Immature natural killer cell (primary cell): ENCODE results near the gene GPR26. TPM values are rescaled to one million over a fixed set of nuclear protein-coding genes. Genes with fewer than 3 reads are reported as not detected.

ENCODE experiments used
- DNase-seq, 3 donors: peaks; one replicate each; pipeline ENCODE4 v3.0.0; 2022; ENCODE audit warnings: mixed read lengths in 1 of 3
- H3K27ac Mint-ChIP-seq, 6 donors: one replicate each; pipeline ENCODE4 v1.8.0; 2020; ENCODE audit warnings: mixed read lengths in 6 of 6, mild to moderate bottlenecking in 5 of 6, inconsistent platforms in 4 of 6, moderate library complexity in 3 of 6
- H3K27me3 Mint-ChIP-seq, 3 donors: one replicate each; pipeline ENCODE4 v1.8.0; 2020 to 2021; ENCODE audit warnings: low read depth in 3 of 3, mild to moderate bottlenecking in 3 of 3, mixed read lengths in 3 of 3, moderate library complexity in 3 of 3, inconsistent platforms in 1 of 3
- H3K36me3 Mint-ChIP-seq, 3 donors: one replicate each; pipeline ENCODE4 v1.8.0; 2020; ENCODE audit warnings: mixed read lengths in 3 of 3, inconsistent platforms in 2 of 3, mild to moderate bottlenecking in 2 of 3
- H3K4me1 Mint-ChIP-seq, 2 donors: one replicate each; pipeline ENCODE4 v1.8.0; 2020; ENCODE audit warnings: inconsistent platforms in 2 of 2, mild to moderate bottlenecking in 2 of 2, mixed read lengths in 2 of 2, moderate library complexity in 1 of 2
- H3K4me3 Mint-ChIP-seq, 5 donors: one replicate each; pipeline ENCODE4 v1.8.0; 2020; ENCODE audit warnings: mild to moderate bottlenecking in 5 of 5, mixed read lengths in 5 of 5, inconsistent platforms in 3 of 5, moderate library complexity in 3 of 5
- H3K9me3 Mint-ChIP-seq, 6 donors: one replicate each; pipeline ENCODE4 v1.8.0; 2020; ENCODE audit warnings: mild to moderate bottlenecking in 6 of 6, mixed read lengths in 6 of 6, inconsistent platforms in 4 of 6, moderate library complexity in 3 of 6
- polyA plus RNA-seq, 3 donors: library from polyadenylated mRNA; unstranded; fragments of 300-500 nt; fragmentation: Illumina TruSeq; gene quantifications; one replicate each; pipeline ENCODE4 v1.2.3, GENCODE V29; 2021

The GPR26 gene
- polyA plus RNA-seq: not detected

GRCh38 chr10:123666318-123667236 lies at the start of gene GPR26:
GPR26 (plus strand) TSS chr10:123666355; CDS start chr10:123666408, 53 bp downstream.
- Mint-ChIP-seq H3K27me3 (peaks cover 6 to 11% (median 8%) of the 10 kb centered on the region in 3 donors), H3K36me3 (peaks cover 0 to 3% (median 0%) of the 10 kb centered on the region in 3 donors), H3K4me1 (no peaks in the 10 kb centered on the region), H3K4me3 (no peak within 1 kb of the TSS), H3K27ac (peak within 1 kb of the TSS in 1 of 6 donors; percentile 81), H3K9me3 (no peaks in the 10 kb centered on the region)
- DNase-seq: no peak

- no peaks in the 10 kb centered on the region for H3K36me3 Mint-ChIP-seq
- no peak overlapping the region for H3K4me3 Mint-ChIP-seq
- no peaks in the 10 kb centered on the region for H3K4me1 Mint-ChIP-seq
- H3K27me3 Mint-ChIP-seq: peaks cover 0 to 5% (median 0%) of the 10 kb centered on the region in 3 donors
- no peak for DNase-seq
- H3K27ac Mint-ChIP-seq: no peak overlapping the region
- H3K9me3 Mint-ChIP-seq: peaks cover 0 to 4% (median 0%) of the 10 kb centered on the region in 6 donors
Observed at GRCh38 chr10:123618224-123618623, 47.9 kb upstream of the GPR26 start.

GRCh38 chr10:123619067-123619855 lies 46.9 kb upstream of the GPR26 start:
- Mint-ChIP-seq H3K36me3 (no peaks in the 10 kb centered on the region), H3K27me3 (peaks cover 0 to 7% (median 0%) of the 10 kb centered on the region in 3 donors), H3K4me3 (no peak overlapping the region), H3K4me1 (no peaks in the 10 kb centered on the region), H3K27ac (no peak overlapping the region), H3K9me3 (peaks cover 0 to 4% (median 0%) of the 10 kb centered on the region in 6 donors)
- DNase-seq: no peak

GRCh38 chr10:123620621-123621020 lies 45.5 kb upstream of the GPR26 start:
- H3K4me3 Mint-ChIP-seq: no peak overlapping the region
- DNase-seq: no peak
- H3K36me3 Mint-ChIP-seq: no peaks in the 10 kb centered on the region
- peaks cover 0 to 4% (median 0%) of the 10 kb centered on the region in 6 donors for H3K9me3 Mint-ChIP-seq
- no peak overlapping the region for H3K27ac Mint-ChIP-seq
- H3K27me3 Mint-ChIP-seq: peaks cover 0 to 2% (median 0%) of the 10 kb centered on the region in 3 donors
- no peaks in the 10 kb centered on the region for H3K4me1 Mint-ChIP-seq

- peaks cover 0 to 4% (median 0%) of the 10 kb centered on the region in 6 donors for H3K9me3 Mint-ChIP-seq
- no peak for DNase-seq
- H3K36me3 Mint-ChIP-seq: no peaks in the 10 kb centered on the region
- H3K27ac Mint-ChIP-seq: no peak overlapping the region
- peaks cover 0 to 2% (median 0%) of the 10 kb centered on the region in 3 donors for H3K27me3 Mint-ChIP-seq
- no peaks in the 10 kb centered on the region for H3K4me1 Mint-ChIP-seq
- no peak overlapping the region for H3K4me3 Mint-ChIP-seq
Observed at GRCh38 chr10:123621492-123621891, 44.7 kb upstream of the GPR26 start.

- peaks cover 0 to 2% (median 0%) of the 10 kb centered on the region in 3 donors for H3K27me3 Mint-ChIP-seq
- H3K36me3 Mint-ChIP-seq: no peaks in the 10 kb centered on the region
- no peaks in the 10 kb centered on the region for H3K4me1 Mint-ChIP-seq
- H3K4me3 Mint-ChIP-seq: no peak overlapping the region
- H3K27ac Mint-ChIP-seq: no peak overlapping the region
- peaks cover 0 to 4% (median 0%) of the 10 kb centered on the region in 6 donors for H3K9me3 Mint-ChIP-seq
- DNase-seq: no peak
Observed at GRCh38 chr10:123621916-123622315, 44.2 kb upstream of the GPR26 start.

- no peaks in the 10 kb centered on the region for H3K4me1 Mint-ChIP-seq
- no peak overlapping the region for H3K4me3 Mint-ChIP-seq
- no peak overlapping the region for H3K27ac Mint-ChIP-seq
- peaks cover 0 to 3% (median 0%) of the 10 kb centered on the region in 6 donors for H3K9me3 Mint-ChIP-seq
- no peaks in the 10 kb centered on the region for H3K36me3 Mint-ChIP-seq
- peaks cover 0 to 2% (median 0%) of the 10 kb centered on the region in 3 donors for H3K27me3 Mint-ChIP-seq
- DNase-seq: no peak
Observed at GRCh38 chr10:123622381-123622780, 43.8 kb upstream of the GPR26 start.

GRCh38 chr10:123624086-123624485 lies 42.1 kb upstream of the GPR26 start:
- no peaks in the 10 kb centered on the region for H3K4me1 Mint-ChIP-seq
- no peak overlapping the region for H3K27ac Mint-ChIP-seq
- no peak for DNase-seq
- no peaks in the 10 kb centered on the region for H3K9me3 Mint-ChIP-seq
- no peaks in the 10 kb centered on the region for H3K36me3 Mint-ChIP-seq
- H3K27me3 Mint-ChIP-seq: peaks cover 0 to 2% (median 0%) of the 10 kb centered on the region in 3 donors
- H3K4me3 Mint-ChIP-seq: no peak overlapping the region

GRCh38 chr10:123633106-123633505 lies 33.0 kb upstream of the GPR26 start:
- H3K27ac Mint-ChIP-seq: no peak overlapping the region

GRCh38 chr10:123633636-123634035 lies 32.5 kb upstream of the GPR26 start:
- peaks cover 0 to 4% (median 0%) of the 10 kb centered on the region in 6 donors for H3K9me3 Mint-ChIP-seq
- H3K4me1 Mint-ChIP-seq: no peaks in the 10 kb centered on the region
- H3K36me3 Mint-ChIP-seq: no peaks in the 10 kb centered on the region
- no peak overlapping the region for H3K27ac Mint-ChIP-seq
- peaks cover 1 to 6% (median 4%) of the 10 kb centered on the region in 3 donors for H3K27me3 Mint-ChIP-seq
- H3K4me3 Mint-ChIP-seq: no peak overlapping the region
- no peak for DNase-seq

More at GRCh38 chr10:123633106-123633505, 33.0 kb upstream of the GPR26 start:
- no peak for DNase-seq
- Mint-ChIP-seq H3K4me3 (no peak overlapping the region), H3K36me3 (no peaks in the 10 kb centered on the region), H3K27me3 (peaks cover 1 to 5% (median 4%) of the 10 kb centered on the region in 3 donors), H3K9me3 (peaks cover 0 to 4% (median 0%) of the 10 kb centered on the region in 6 donors), H3K4me1 (no peaks in the 10 kb centered on the region)

GRCh38 chr10:123634221-123634620 lies 31.9 kb upstream of the GPR26 start:
- no peaks in the 10 kb centered on the region for H3K36me3 Mint-ChIP-seq
- no peak for DNase-seq
- peaks cover 0 to 4% (median 0%) of the 10 kb centered on the region in 6 donors for H3K9me3 Mint-ChIP-seq
- H3K4me3 Mint-ChIP-seq: no peak overlapping the region
- peaks cover 1 to 9% (median 4%) of the 10 kb centered on the region in 3 donors for H3K27me3 Mint-ChIP-seq
- no peaks in the 10 kb centered on the region for H3K4me1 Mint-ChIP-seq
- H3K27ac Mint-ChIP-seq: no peak overlapping the region

- H3K4me1 Mint-ChIP-seq: no peaks in the 10 kb centered on the region
- H3K4me3 Mint-ChIP-seq: no peak overlapping the region
- peaks cover 0 to 4% (median 0%) of the 10 kb centered on the region in 6 donors for H3K9me3 Mint-ChIP-seq
- H3K27me3 Mint-ChIP-seq: peaks cover 3 to 9% (median 4%) of the 10 kb centered on the region in 3 donors
- H3K36me3 Mint-ChIP-seq: no peaks in the 10 kb centered on the region
- no peak overlapping the region for H3K27ac Mint-ChIP-seq
- no peak for DNase-seq
Observed at GRCh38 chr10:123635131-123635530, 31.0 kb upstream of the GPR26 start.

- H3K27ac Mint-ChIP-seq: no peak overlapping the region
- H3K4me1 Mint-ChIP-seq: no peaks in the 10 kb centered on the region
- peaks cover 0 to 4% (median 0%) of the 10 kb centered on the region in 6 donors for H3K9me3 Mint-ChIP-seq
- DNase-seq: no peak
- H3K4me3 Mint-ChIP-seq: no peak overlapping the region
- H3K36me3 Mint-ChIP-seq: no peaks in the 10 kb centered on the region
- peaks cover 4 to 9% (median 5%) of the 10 kb centered on the region in 3 donors for H3K27me3 Mint-ChIP-seq
Observed at GRCh38 chr10:123635745-123636144, 30.4 kb upstream of the GPR26 start.
